T-cell (primary cell): ENCODE results near the gene LAMA3. TPM values are rescaled to one million over a fixed set of nuclear protein-coding genes. Genes with fewer than 3 reads are reported as not detected.

Source experiments
- ATAC-seq, 4 experiments: fragments of 200-7000 bp in 3 of 4; fragments of 150-1000 bp in 1 of 4; cut with Tn5 transposase; replicated peaks in 1 of 4; 1 replicate in 3 of 4; 2 replicates in 1 of 4; pipeline ENCODE4 v1.10.0; 2021; ENCODE audit warnings: moderate library complexity in 3 of 4, mild to moderate bottlenecking in 2 of 4, moderate number of reproducible peaks in 1 of 4
- CTCF ChIA-PET, 2 donors: fragments of 300-600 bp; sonication (Branson Sonifier 250); formaldehyde crosslinking; loops; one replicate each; lab custom pipeline; 2022; ENCODE audit warnings: antibody characterized with exemption in 2 of 2; lab: Charles Lee
- POLR2A ChIA-PET, 2 donors: fragments of 300-600 bp; sonication (Branson Sonifier 250); formaldehyde crosslinking; loops; one replicate each; lab custom pipeline; 2022; ENCODE audit warnings: antibody characterized with exemption in 2 of 2; lab: Charles Lee
- DNase-seq, 35 experiments: peaks; one replicate each; pipeline versions ENCODE4 v3.0.0 to v3.0.0-alpha.2; 2013 to 2023
- H3K27ac ChIP-seq: one replicate; pipeline ENCODE4 v1.5.1; 2013; ENCODE audit warnings: low read length
- H3K27me3 ChIP-seq, 2 experiments: replicated peaks in 1 of 2; 1 replicate in 1 of 2; 2 replicates in 1 of 2; pipeline versions ENCODE4 v1.6.1 to v1.7.0; 2013; ENCODE audit warnings: low read length in 1 of 2, mixed read lengths in 1 of 2; ENCODE audit not compliant: control insufficient read depth in 2 of 2, insufficient read depth in 2 of 2; ENCODE audit errors: extremely low read depth in 1 of 2
- H3K36me3 ChIP-seq, 2 donors: 1 replicate in 1 of 2; 2 replicates in 1 of 2; pipeline versions ENCODE4 v1.6.1 to v1.7.0; 2013; ENCODE audit warnings: low read length in 1 of 2; ENCODE audit not compliant: control insufficient read depth in 2 of 2, insufficient read depth in 1 of 2; ENCODE audit errors: extremely low read depth in 1 of 2
- H3K4me1 ChIP-seq, 2 experiments: 1 replicate in 1 of 2; 2 replicates in 1 of 2; pipeline versions ENCODE4 v1.6.1 to v1.7.0; 2013; ENCODE audit warnings: low read length in 2 of 2, mixed read lengths in 1 of 2; ENCODE audit not compliant: insufficient read depth in 2 of 2, control insufficient read depth in 1 of 2; ENCODE audit errors: extremely low read depth in 1 of 2
- H3K4me3 ChIP-seq, 2 donors: 1 replicate in 1 of 2; 2 replicates in 1 of 2; pipeline versions ENCODE4 v1.5.1 to v1.7.0; 2013; ENCODE audit warnings: mild to moderate bottlenecking in 2 of 2, low read length in 1 of 2, moderate library complexity in 1 of 2; ENCODE audit not compliant: control insufficient read depth in 1 of 2; ENCODE audit errors: extremely low read depth in 1 of 2
- H3K9me3 ChIP-seq: 2 replicates; pipeline ENCODE4 v1.7.0; 2013
- H3K27ac Mint-ChIP-seq, 2 donors: one replicate each; pipeline ENCODE4 v1.8.0; 2020 to 2021; ENCODE audit warnings: mild to moderate bottlenecking in 2 of 2, mixed read lengths in 2 of 2
- H3K27me3 Mint-ChIP-seq, 2 donors: one replicate each; pipeline ENCODE4 v1.8.0; 2021 to 2022; ENCODE audit warnings: mixed read lengths in 2 of 2
- H3K36me3 Mint-ChIP-seq: one replicate; pipeline ENCODE4 v1.8.0; 2021; ENCODE audit warnings: mixed read lengths
- H3K4me1 Mint-ChIP-seq, 3 donors: one replicate each; pipeline ENCODE4 v1.8.0; 2020 to 2022; ENCODE audit warnings: mixed read lengths in 3 of 3, mild to moderate bottlenecking in 1 of 3
- H3K4me3 Mint-ChIP-seq, 3 donors: one replicate each; pipeline ENCODE4 v1.8.0; 2020 to 2022; ENCODE audit warnings: mild to moderate bottlenecking in 3 of 3, mixed read lengths in 3 of 3, moderate library complexity in 3 of 3
- H3K9me3 Mint-ChIP-seq, 3 donors: one replicate each; pipeline ENCODE4 v1.8.0; 2020 to 2022; ENCODE audit warnings: mixed read lengths in 3 of 3
- WGBS: methylation state at CpG from one replicate; pipeline ENCODE4 v1.1.5; 2013; ENCODE audit warnings: missing lambda C conversion rate; ENCODE audit not compliant: insufficient coverage; 5-methylcytosine and 5-hydroxymethylcytosine counted together
- total RNA-seq, 35 experiments: library from RNA in 6 of 35; stranded (reverse) in 6 of 35; fragments of 120-200 nt in 1 of 35; gene quantifications; one replicate each; pipeline versions ENCODE4 v1.2.1 to v1.2.4 and lab custom pipeline; 2013 to 2026

Gene LAMA3
- total RNA-seq, 5 donors from 2014 or later (not counting 1 experiment from before 2014, with no cell fraction given), result 0.20 to 0.44 (median 0.26) TPM; not detected in 2

DNA sequence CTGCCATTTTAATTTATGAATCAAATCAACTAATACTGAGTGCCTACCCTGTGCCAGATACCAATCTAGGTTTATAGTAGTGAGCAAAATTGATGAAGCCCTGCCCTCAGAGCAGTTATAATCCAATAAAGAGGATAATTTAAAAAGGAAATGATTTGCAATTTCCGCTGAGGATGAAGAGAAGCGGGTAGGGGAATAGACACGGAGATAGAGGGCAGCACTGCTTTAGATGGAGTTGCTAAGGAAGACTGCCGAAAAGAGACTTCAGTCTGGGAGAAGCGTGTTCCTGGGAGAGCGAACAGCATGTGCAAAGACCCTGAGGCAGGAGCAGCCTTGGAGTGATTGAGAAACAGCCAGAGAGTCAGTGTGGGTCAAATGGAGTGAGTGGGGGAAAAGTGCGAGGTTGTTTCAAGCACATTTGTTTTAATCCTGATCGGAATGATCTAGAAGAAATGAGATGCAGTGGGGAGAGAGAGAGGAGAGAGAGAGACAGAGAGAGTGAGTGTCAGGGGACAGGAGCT is 12.4 kb downstream of the LAMA3 start:
- peaks cover 0 to 8% of the 10 kb centered on the region in 2 experiments for H3K27me3 ChIP-seq
- H3K27ac ChIP-seq, result no peak overlapping the region
- peaks cover 0 to 8% of the 10 kb centered on the region in 2 experiments for H3K4me1 ChIP-seq
- ChIA-PET POLR2A (no interaction called here), CTCF (interaction anchor here (1.0 to 3.6 kb wide), 3 partner anchors 59 to 203 kb away, joined by 3 to 41 read pairs (median 11); no protein-coding TSS in a partner anchor)
- H3K4me1 Mint-ChIP-seq, result no peaks in the 10 kb centered on the region
- H3K27ac Mint-ChIP-seq, result no peak overlapping the region
- H3K9me3 ChIP-seq, result no peaks in the 10 kb centered on the region
- no peaks in the 10 kb centered on the region for H3K9me3 Mint-ChIP-seq
- ATAC-seq (no peak), DNase-seq (no peak)
- no peak overlapping the region for H3K4me3 Mint-ChIP-seq
- 91% methylated on average over 8 of the region's 8 CpGs for WGBS
- H3K36me3 ChIP-seq, result no peaks in the 10 kb centered on the region
- no peak overlapping the region for H3K4me3 ChIP-seq
- peaks cover 21 to 32% of the 10 kb centered on the region in 2 donors for H3K27me3 Mint-ChIP-seq
- no peaks in the 10 kb centered on the region for H3K36me3 Mint-ChIP-seq

DNA sequence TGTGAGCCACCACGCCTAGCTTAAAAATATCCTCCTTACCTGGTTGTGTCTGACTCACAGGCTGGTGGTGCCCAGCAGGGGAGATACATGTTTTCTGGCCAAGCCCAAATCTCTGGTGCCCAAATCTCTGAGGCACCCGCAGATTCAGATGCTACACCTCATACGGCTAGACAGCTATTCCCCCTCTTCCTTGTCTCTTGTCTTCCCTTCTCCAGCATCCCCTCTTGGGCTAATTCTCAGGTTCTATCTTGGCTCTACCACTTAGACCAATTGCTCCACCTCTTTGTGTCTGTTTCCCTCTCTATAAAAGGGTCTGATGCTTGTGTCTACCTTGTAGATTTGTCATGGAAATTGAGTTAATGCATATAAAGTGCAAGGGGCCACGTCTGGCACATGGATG is 13.4 kb downstream of the LAMA3 start:
- Histone ChIP-seq H3K9me3 (no peaks in the 10 kb centered on the region), H3K27me3 (peaks cover 0 to 5% of the 10 kb centered on the region in 2 experiments), H3K36me3 (no peaks in the 10 kb centered on the region), H3K4me1 (peaks cover 0 to 8% of the 10 kb centered on the region in 2 experiments), H3K4me3 (no peak overlapping the region), H3K27ac (no peak overlapping the region)
- ChIA-PET POLR2A (no interaction called here), CTCF (interaction anchor here (1.0 to 3.6 kb wide), 15 partner anchors 8 to 378 kb away, joined by 3 to 41 read pairs (median 5); no protein-coding TSS in a partner anchor)
- WGBS, result 93% methylated on average over 2 of the region's 4 CpGs
- Mint-ChIP-seq H3K4me1 (no peaks in the 10 kb centered on the region), H3K9me3 (peaks cover 0 to 5% (median 3%) of the 10 kb centered on the region in 3 donors), H3K36me3 (peaks cover 4% of the 10 kb centered on the region), H3K27me3 (peaks cover 21 to 32% of the 10 kb centered on the region in 2 donors), H3K4me3 (no peak overlapping the region), H3K27ac (no peak overlapping the region)
- DNase-seq (no peak), ATAC-seq (no peak)

DNA sequence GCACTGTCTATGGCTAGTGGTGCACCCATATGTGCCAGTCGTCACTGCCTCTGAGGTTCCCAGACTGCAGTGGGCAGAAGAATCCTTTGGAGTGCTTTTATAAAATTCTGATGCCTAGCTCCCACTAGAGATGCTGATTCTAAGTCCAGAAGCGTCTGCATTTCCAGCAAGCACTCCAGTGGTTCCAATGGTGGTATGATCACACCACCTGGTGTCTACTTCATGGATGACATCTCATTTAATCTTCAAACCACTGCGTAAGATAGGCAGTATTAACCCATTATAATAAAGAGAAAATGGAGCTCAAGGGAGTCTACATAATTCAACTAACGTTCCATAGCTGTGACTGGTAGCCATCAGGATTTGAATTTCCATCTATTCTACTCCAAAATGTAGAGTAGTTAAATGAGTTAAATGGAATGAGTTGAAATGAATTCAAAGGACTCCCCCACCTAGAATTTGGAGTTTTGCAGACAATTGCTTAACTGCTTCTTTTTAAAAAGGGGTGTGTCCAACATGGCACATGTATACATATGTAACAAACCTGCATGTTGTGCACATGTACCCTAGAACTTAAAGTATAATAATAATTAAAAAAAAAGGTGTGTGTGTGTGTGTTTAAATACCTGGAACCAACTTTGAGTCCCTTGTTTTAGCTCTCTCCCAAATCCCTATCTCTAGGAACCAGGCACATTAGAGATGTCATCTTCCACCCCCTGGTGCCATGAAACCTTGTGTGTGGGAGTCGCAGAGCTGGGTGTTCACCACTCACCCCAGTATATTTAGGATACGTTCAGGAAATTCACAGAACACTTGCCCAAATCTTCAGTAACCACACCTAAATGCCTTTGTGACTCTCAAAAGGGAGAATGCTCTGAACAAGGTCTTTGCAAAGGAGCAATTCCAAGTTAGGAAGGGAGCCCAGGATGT is 14.1 kb downstream of the LAMA3 start:
- Mint-ChIP-seq H3K4me1 (no peaks in the 10 kb centered on the region), H3K9me3 (peaks cover 2 to 5% (median 3%) of the 10 kb centered on the region in 3 donors), H3K4me3 (no peak overlapping the region), H3K27me3 (peaks cover 21 to 32% of the 10 kb centered on the region in 2 donors), H3K27ac (no peak overlapping the region), H3K36me3 (peaks cover 4% of the 10 kb centered on the region)
- ATAC-seq (peak; percentile 52 to 81 (median 56)), DNase-seq (peak in 11 of 35 experiments; percentile 1 to 65 (median 9))
- no peak overlapping the region for H3K27ac ChIP-seq
- CTCF ChIA-PET, result interaction anchor here (0.5 to 3.6 kb wide), 27 partner anchors 9 to 377 kb away, joined by 3 to 41 read pairs (median 4); no protein-coding TSS in a partner anchor
- no peaks in the 10 kb centered on the region for H3K36me3 ChIP-seq
- POLR2A ChIA-PET, result interaction anchor here in 1 of 2 donors (0.6 kb wide), 1 partner anchor 577 kb away, joined by 3 read pairs; no protein-coding TSS in a partner anchor
- no peak overlapping the region for H3K4me3 ChIP-seq
- 46% methylated on average over 2 of the region's 6 CpGs for WGBS
- peaks cover 0 to 5% of the 10 kb centered on the region in 2 experiments for H3K27me3 ChIP-seq
- H3K4me1 ChIP-seq, result peaks cover 0 to 8% of the 10 kb centered on the region in 2 experiments
- no peaks in the 10 kb centered on the region for H3K9me3 ChIP-seq

DNA sequence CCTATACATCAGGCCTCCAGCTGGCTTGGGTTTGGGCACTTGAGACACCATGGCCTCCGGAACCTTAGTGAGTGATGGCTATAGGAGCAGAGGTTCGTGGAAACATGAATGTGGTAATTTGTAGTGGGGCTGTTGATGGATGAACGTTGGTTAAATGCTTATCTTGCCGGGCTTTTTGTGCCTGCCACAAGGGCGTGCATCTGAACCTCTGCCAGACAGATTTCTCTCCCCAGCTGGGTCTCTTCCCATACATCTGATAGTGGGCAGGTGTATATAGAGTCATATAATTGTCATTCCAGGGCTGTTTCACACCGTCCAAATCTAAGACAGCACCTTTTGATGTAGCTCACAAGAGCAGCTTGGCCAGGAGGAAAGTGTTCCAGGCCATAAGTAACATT is 14.7 kb downstream of the LAMA3 start:
- no peak overlapping the region for H3K4me3 Mint-ChIP-seq
- H3K27ac Mint-ChIP-seq, result no peak overlapping the region
- no CpG with 5 or more reads among the region's 6 CpGs for WGBS
- DNase-seq (no peak), ATAC-seq (no peak)
- Histone ChIP-seq H3K4me3 (no peak overlapping the region), H3K27ac (no peak overlapping the region), H3K4me1 (peaks cover 0 to 8% of the 10 kb centered on the region in 2 experiments), H3K9me3 (no peaks in the 10 kb centered on the region), H3K27me3 (peaks cover 0 to 5% of the 10 kb centered on the region in 2 experiments), H3K36me3 (no peaks in the 10 kb centered on the region)
- POLR2A ChIA-PET, result no interaction called here
- peaks cover 4% of the 10 kb centered on the region for H3K36me3 Mint-ChIP-seq
- no peaks in the 10 kb centered on the region for H3K4me1 Mint-ChIP-seq
- H3K27me3 Mint-ChIP-seq, result peaks cover 21 to 32% of the 10 kb centered on the region in 2 donors
- CTCF ChIA-PET, result interaction anchor here (0.6 to 3.6 kb wide), 9 partner anchors 32 to 214 kb away, joined by 3 to 41 read pairs (median 5); no protein-coding TSS in a partner anchor
- H3K9me3 Mint-ChIP-seq, result peaks cover 2 to 5% (median 3%) of the 10 kb centered on the region in 3 donors

DNA sequence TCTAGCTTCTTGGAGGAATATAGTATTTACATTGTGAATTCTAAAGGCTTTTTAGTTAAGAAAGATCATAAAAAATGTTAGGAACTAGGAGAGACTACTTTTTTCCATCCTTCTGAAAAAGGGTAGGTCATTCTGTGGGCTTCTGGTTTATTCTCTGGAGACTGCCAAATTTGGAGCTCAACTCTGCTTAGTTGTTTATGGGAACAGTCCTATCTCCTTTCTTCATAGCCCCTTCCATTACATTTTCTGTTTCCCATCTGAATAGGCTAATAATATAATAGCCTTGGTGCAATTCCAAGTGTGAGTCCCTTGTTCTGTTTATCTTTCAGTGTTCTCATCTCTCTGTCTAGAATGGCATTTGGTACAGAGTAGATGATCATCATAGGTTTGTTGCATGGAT is 15.6 kb downstream of the LAMA3 start:
- peaks cover 21 to 32% of the 10 kb centered on the region in 2 donors for H3K27me3 Mint-ChIP-seq

More for the DNA sequence above, 15.6 kb downstream of the LAMA3 start:
- H3K36me3 Mint-ChIP-seq, result peaks cover 4% of the 10 kb centered on the region
- ATAC-seq (no peak), DNase-seq (no peak)
- CTCF ChIA-PET, result interaction anchor here (0.8 to 3.1 kb wide), 5 partner anchors 80 to 214 kb away, joined by 3 to 11 read pairs (median 5); no protein-coding TSS in a partner anchor
- H3K9me3 Mint-ChIP-seq, result peaks cover 2 to 5% (median 3%) of the 10 kb centered on the region in 3 donors
- H3K4me1 ChIP-seq, result peaks cover 0 to 8% of the 10 kb centered on the region in 2 experiments
- no peak overlapping the region for H3K27ac ChIP-seq
- H3K4me3 Mint-ChIP-seq, result no peak overlapping the region
- no peak overlapping the region for H3K4me3 ChIP-seq
- no peaks in the 10 kb centered on the region for H3K36me3 ChIP-seq
- H3K9me3 ChIP-seq, result no peaks in the 10 kb centered on the region
- no peaks in the 10 kb centered on the region for H3K4me1 Mint-ChIP-seq
- POLR2A ChIA-PET, result interaction anchor here (0.7 kb wide), 2 partner anchors 10 to 135 kb away, joined by 3 to 4 read pairs; no protein-coding TSS in a partner anchor
- peaks cover 0 to 7% of the 10 kb centered on the region in 2 experiments for H3K27me3 ChIP-seq
- no peak overlapping the region for H3K27ac Mint-ChIP-seq
